ENCODE results near the gene USP16.

DNA sequence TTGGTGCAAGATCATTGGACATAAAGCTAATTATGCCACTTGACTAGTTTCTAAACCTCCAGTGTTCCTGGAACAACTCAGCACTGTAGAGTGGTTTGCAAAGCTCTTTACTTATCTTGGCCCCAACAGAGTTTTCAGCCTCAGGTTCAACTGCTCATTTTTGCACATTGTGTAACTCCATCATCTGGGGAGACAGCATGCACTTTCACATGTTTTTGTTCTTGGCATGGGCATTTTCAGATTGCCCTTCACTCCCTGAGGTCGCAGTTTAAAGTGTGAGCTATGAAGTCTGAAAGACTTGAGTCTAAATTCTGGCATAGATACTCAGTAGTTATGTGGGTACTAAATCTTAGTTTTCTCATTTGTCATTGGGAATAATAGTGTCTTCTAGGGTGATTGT, 5.1 kb downstream of the USP16 start:
- TF ChIP-seq, protein P1, sequence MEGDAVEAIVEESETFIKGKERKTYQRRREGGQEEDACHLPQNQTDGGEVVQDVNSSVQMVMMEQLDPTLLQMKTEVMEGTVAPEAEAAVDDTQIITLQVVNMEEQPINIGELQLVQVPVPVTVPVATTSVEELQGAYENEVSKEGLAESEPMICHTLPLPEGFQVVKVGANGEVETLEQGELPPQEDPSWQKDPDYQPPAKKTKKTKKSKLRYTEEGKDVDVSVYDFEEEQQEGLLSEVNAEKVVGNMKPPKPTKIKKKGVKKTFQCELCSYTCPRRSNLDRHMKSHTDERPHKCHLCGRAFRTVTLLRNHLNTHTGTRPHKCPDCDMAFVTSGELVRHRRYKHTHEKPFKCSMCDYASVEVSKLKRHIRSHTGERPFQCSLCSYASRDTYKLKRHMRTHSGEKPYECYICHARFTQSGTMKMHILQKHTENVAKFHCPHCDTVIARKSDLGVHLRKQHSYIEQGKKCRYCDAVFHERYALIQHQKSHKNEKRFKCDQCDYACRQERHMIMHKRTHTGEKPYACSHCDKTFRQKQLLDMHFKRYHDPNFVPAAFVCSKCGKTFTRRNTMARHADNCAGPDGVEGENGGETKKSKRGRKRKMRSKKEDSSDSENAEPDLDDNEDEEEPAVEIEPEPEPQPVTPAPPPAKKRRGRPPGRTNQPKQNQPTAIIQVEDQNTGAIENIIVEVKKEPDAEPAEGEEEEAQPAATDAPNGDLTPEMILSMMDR (IDR thresholded peaks at IDR 0.05): no peak
- no peak for TF ChIP-seq POLR2A (IDR thresholded peaks at IDR 0.05)

Measured in adrenal gland (tissue), 5 donors.